Skeletal muscle cell (primary cell): Measurements from ENCODE around the gene RARG.
A peak's percentile ranks its signal among the peaks of the same experiment; 100 is the strongest.
"Not testable (repeated sequence)": the region's sequence is repeated elsewhere in the genome, so short reads cannot be mapped to it uniquely, and the experiment has no call there.

Source experiments
- DNase-seq: peaks from one replicate; pipeline ENCODE4 v3.0.0-alpha.2; 2010; ENCODE audit warnings: low read depth
- H3K4me3 ChIP-seq: 2 replicates; pipeline ENCODE4 v1.5.1; 2011; ENCODE audit warnings: low read depth, mild to moderate bottlenecking, control low read depth, low read length, moderate library complexity

RARG gene

GRCh38 chr12:53214221-53214620, 17.8 kb downstream of the RARG start:
- no peak for DNase-seq
- H3K4me3 ChIP-seq: no peak overlapping the region

GRCh38 chr12:53213348-53213747, 18.7 kb downstream of the RARG start:
- no peak overlapping the region for H3K4me3 ChIP-seq
- DNase-seq: no peak

GRCh38 chr12:53212931-53213330, 19.1 kb downstream of the RARG start:
- no peak for DNase-seq
- no peak overlapping the region for H3K4me3 ChIP-seq

- no peak overlapping the region for H3K4me3 ChIP-seq
- DNase-seq: no peak
Measured at GRCh38 chr12:53211476-53212381, 20.3 kb downstream of the RARG start.

GRCh38 chr12:53210843-53211242, 21.2 kb downstream of the RARG start:
- DNase-seq: no peak
- H3K4me3 ChIP-seq: no peak overlapping the region

GRCh38 chr12:53208877-53209463, 23.0 kb downstream of the RARG start:
- H3K4me3 ChIP-seq: no peak overlapping the region
- no peak for DNase-seq

GRCh38 chr12:53208435-53208834, 23.6 kb downstream of the RARG start:
- no peak for DNase-seq
- no peak overlapping the region for H3K4me3 ChIP-seq

GRCh38 chr12:53207042-53207441, 25.0 kb downstream of the RARG start, which contains the start of gene ITGB7:
ITGB7 (minus strand) TSS chr12:53207251; CDS start chr12:53200443, 6,808 bp downstream.
- H3K4me3 ChIP-seq: no peak within 1 kb of the TSS
- DNase-seq: no peak

GRCh38 chr12:53205747-53206419, 26.1 kb downstream of the RARG start:
- peak; percentile 75 for DNase-seq
- H3K4me3 ChIP-seq: no peak overlapping the region

- DNase-seq: no peak
- H3K4me3 ChIP-seq: no peak overlapping the region
Measured at GRCh38 chr12:53204351-53204750, 27.7 kb downstream of the RARG start.

- not testable (repeated sequence) for H3K4me3 ChIP-seq, DNase-seq
Measured at GRCh38 chr12:53202316-53202715, 29.7 kb downstream of the RARG start.

- no peak for DNase-seq
- no peak overlapping the region for H3K4me3 ChIP-seq
Measured at GRCh38 chr12:53201639-53202038, 30.4 kb downstream of the RARG start.

- DNase-seq: no peak
- no peak overlapping the region for H3K4me3 ChIP-seq
Measured at GRCh38 chr12:53201177-53201541, 30.9 kb downstream of the RARG start.

- no peak for DNase-seq
- H3K4me3 ChIP-seq: no peak overlapping the region
Measured at GRCh38 chr12:53200458-53201176, 31.4 kb downstream of the RARG start.

GRCh38 chr12:53200107-53200457, 31.9 kb downstream of the RARG start:
- DNase-seq: no peak
- H3K4me3 ChIP-seq: no peak overlapping the region

- DNase-seq: no peak
- H3K4me3 ChIP-seq: no peak overlapping the region
Measured at GRCh38 chr12:53199700-53200099, 32.3 kb downstream of the RARG start.

GRCh38 chr12:53198486-53199110, 33.4 kb downstream of the RARG start:
- H3K4me3 ChIP-seq: no peak overlapping the region
- DNase-seq: no peak

- no peak for DNase-seq
- H3K4me3 ChIP-seq: no peak overlapping the region
Measured at GRCh38 chr12:53197011-53197640, 34.9 kb downstream of the RARG start.

GRCh38 chr12:53196486-53196885, 35.5 kb downstream of the RARG start:
- no peak overlapping the region for H3K4me3 ChIP-seq
- no peak for DNase-seq
